GM18868 (cell line): ENCODE measurements around the gene LPAR5.
A peak's percentile ranks its signal among the peaks of the same experiment; 100 is the strongest.

ENCODE experiments used
- ATAC-seq: cut with Tn5 transposase; IDR thresholded peaks from one replicate; pipeline ENCODE4 v1.9.1; 2021; ENCODE audit warnings: mild to moderate bottlenecking, moderate library complexity; ENCODE audit not compliant: unreplicated experiment

Gene LPAR5

DNA sequence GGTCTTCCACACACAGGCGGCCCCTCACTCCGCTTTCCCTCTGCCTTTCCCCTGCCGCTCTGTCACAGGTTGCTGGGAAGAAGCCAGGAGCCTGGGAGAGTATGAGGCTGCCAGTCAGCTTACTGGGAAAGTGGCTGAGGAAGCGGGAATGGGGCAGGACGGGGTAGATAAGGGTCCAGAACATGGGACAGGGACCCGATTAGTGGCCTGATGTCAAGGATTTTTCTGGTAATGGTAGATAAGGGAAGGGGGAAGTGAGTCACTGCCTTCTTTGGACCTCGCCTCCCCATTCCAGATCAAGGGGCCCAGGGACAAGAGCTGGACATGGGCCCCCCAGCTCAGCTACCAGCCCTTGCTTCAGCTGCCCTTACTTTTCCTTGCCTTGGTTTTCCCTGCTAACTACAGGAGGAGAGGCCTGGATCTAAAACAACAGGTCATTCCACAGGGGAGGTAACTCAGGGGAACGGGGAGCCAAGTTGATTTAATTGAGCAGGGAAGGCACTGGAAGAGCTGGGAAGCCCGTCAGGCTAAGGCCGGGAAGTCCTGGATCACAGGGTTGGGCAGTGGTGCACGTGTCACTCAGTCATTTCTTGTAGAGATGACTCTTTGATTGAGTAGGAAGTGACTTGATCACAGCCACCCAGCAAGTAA lies 3.5 kb upstream of the LPAR5 start:
- ATAC-seq: no peak

DNA sequence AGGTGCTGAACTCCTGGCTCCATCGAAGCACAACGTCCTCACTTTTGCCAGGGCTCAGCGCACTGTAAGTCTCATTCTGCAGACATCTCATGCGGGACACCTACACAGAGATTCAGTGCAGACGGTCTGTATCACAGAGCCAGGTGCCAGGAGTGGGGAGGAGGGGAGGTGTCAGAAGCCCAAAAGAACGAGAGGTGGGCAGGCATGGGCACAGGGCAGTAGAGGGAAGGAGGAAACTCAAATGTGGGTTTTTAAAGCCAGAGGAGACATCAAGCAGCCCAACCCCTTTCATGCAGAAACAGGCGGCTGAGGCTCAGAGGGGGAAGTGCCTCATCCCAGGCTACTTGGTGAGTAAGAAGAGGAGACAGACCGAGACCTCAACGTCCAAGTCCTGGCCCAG lies 2.5 kb upstream of the LPAR5 start:
- ATAC-seq: no peak

DNA sequence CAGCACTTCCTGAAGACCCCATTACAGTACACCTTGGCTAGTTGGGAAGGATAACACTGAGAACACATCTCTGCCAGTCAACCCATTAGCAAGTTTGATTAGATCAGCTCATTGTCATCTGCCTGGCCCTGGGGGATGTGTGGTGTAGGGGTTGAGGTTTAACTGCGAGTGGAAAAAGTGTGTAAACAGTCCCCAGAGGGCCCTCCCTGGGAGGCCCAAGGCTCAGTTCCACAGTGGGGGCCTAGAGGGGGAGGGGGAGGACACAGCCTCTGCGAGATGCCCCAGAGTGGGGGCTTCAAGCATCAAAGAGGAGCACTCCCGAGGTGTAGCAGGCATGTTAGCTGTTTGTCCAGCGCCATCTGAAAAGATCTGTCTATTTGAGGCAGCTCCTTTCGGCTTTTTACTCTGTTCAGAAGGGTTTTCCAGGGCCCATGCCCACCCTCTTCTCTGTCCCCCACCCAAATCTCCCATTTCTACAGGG lies 344 bp downstream of the LPAR5 start:
- ATAC-seq: peak; percentile 31

DNA sequence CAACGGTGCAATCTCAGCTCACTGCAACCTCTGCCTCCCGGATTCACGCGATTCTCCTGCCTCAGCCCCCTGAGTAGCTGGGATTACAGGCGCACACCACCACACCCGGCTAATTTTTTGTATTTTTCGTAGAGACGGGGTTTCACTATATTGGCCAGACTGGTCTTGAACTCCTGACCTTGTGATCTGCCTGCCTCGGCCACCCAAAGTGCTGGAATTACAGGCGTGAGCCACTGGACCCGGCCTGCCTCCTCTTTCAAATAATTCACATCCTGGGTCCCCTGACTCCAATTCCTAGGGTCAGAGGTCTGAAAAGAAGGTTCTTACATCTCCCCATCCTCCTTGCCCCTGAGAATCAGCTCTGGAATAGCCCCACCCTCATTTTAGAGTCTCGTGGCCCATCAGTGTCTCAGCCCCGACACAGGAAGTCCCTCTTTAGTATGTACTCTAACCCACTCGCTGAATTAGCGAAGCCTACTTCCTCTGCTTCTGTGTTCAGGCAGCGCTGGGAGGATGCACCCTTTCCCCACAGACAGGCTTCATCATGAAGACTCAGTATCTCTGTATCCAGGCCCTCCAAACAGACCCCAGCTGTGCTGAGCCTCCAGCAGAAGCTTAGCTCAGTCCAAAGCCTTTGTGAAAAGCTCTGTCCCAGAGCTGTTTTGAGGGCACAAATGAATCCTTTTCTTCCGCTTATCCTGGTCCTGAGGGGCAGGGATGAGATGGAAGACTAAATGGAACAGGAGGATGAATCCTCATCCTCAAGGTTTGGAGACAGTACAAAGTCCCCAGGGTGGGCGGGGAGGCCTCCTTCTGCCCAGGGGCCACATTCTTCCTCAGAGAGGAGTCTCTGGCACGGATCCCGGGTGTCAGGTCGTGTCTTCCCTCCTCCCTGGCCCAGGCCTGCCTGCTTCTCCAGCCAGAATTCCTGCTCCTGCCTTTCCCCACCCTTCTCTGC lies 3.5 kb downstream of the LPAR5 start:
- peak; percentile 61 for ATAC-seq

DNA sequence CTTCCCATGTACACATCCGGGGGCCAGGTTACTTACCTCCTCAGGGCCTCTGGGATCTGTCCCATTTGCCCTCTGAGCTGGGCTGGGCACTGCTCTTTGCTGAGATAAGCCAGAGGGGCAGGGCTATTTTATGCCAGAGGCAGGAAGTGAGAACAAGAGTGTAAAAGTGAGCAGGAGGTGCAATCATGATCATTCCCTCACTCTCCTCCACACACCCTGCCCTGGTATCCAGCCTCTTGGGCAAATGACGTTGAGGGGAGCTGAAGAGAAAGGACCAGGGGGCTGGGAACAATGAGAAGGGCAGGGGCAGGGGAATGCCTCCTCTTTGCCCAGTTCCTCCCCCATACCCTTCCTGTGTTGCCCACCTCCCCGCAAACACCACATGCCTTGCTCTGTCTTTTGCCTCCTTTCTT lies 4.2 kb downstream of the LPAR5 start:
- ATAC-seq: no peak

DNA sequence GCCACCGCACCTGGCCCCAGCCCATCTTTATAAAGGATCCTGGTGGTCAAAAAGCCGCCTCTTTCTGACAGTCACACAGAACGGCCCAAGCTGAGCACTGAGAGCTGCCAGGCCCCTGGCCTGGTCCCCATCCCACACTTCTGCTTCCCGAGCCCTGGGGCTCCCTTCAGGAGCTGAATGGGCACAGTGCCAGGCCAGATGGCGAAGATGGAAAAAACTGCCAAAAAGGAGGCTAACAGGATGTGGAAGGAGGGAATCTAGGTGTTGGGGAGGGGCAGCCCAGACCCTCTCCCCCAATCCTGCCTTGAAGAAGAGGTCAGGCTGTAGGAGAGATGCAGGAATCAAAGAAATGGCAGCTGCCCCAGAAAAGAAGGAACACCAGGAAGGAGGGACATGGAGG lies 5.0 kb downstream of the LPAR5 start:
- ATAC-seq: no peak

DNA sequence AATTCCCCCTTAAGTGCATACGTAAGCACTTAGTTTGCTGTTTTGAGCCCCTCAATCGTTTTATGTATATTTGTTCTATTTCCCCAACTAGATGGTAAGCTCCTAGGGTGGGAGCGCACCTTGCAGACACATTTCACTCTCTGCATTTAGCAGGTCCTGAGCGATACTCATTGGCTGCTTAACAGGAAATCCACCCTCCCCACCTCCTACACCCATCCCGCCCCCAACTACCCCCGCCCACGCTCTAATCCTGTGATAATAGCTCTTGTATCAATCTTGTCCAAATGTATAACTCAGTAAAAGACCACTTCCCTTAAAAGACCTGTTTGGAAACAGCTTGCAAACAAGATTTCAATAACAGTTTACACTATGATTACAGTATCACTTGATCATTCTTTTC lies 8.1 kb downstream of the LPAR5 start:
- no peak for ATAC-seq

DNA sequence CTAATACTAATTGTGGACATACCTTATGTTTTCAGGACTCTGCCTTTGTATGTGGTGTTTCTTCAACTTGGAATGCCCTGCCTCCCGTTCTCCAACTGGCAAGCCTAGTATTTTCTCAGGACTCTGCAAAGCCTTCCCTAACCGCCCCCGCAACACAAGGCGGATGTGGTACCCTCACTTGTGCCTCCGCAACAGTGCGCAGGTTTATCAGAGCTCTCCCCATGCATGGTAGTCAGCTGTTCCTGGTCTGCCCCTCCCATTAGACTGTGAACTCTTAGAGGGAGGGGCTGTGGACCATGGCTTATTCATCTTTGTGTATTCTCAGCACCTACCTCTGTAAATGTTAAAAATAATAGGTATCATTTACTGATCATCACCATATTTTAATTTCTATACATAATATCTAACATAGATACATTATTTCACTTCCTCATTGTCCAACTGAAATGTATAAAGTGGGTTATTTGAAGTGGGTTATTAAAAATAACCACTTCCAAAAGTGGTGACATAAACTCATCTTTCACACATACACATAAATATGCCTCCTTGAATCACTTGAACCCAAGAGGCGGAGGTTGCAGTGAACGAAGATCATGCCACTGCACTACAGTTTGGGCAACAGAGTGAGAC lies 9.0 kb downstream of the LPAR5 start:
- no peak for ATAC-seq

DNA sequence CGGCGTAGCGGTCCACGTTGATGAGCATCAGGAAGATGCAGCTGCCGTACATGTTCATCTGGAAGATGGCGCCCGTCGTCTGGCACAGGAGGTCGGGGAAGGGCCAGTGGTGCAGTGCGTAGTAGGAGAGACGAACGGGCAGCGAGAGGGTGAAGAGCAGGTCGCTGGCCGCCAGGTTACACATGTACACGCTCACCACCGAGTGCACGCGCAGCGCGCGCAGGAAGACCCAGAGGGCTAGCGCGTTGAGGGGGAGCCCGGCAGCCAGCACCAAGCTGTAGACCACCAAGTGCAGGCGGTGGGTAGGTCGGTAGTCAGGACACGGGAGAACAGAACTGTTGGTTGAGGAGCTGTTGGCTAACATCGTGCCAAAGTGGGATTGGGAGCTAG lies 14.9 kb downstream of the LPAR5 start:
- ATAC-seq: no peak

DNA sequence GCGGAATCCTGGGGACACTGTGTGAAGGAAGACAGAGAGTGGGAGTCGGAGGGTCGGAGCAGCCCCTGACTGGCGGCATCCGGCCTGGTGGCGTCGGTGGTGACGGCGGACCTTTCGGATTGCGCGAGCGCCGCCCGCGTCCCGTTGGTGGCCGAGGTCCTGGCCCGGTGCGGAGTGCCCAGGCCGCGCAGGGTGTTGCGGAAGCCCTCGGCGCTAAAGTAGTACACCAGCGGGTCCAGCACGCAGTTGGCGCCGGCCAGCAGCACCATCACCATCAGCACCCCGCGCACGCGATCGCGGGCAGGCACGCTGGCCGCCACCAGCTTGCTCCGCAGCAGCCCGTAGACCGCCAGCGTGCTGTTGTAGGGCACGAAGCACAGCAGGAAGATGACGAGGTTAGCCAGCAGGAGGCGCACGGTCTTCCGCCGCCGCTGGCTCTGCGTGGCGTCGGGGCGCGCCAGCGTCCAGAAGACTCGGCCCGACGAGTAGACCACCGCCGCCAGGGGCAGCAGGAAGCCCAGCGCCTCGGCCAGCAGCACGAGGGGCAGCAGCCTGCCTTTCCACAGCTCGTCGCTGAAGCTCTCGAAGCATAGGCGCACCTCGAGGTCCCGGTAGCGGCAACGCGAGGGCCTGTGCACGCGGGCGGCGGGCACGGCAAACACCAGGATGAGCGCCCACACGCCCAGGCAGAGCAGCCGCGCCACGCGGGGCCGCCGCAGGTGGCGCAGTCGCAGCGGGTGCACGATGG lies 15.4 kb downstream of the LPAR5 start:
- no peak for ATAC-seq

DNA sequence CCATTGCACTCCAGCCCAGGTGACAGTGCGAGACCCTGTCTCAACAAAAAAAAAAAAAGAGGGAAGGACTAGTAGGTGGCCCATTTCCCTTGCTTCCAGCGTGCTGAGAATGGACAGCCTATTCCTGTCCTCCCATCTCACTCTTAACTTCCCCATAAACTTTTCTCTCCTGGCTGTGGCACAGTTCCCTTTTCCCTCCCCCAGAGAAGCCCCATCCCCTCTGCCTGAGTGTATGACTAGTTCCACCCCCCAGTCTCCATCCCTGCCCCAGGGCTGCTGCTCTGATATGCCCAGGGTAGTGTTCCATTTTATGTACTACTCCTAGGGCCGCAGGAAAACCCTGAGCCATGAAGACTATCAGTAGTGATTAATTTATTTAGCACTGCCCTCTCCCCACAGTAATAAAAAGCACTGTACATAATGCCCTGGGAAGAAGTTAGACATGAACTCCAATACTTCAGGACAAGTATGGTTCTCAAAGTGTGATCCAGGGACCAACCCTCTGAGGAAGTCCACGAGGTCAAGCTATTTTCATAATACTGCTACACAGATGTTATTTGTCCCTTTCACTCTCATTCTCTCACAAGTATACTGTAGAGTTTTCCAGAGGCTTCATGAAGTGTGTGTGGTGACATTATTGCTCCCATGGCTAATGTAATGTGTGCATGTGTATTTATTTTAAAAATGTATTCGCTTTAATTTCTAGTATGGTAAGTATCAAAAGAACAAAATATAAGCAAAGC lies 17.1 kb downstream of the LPAR5 start:
- no peak for ATAC-seq

DNA sequence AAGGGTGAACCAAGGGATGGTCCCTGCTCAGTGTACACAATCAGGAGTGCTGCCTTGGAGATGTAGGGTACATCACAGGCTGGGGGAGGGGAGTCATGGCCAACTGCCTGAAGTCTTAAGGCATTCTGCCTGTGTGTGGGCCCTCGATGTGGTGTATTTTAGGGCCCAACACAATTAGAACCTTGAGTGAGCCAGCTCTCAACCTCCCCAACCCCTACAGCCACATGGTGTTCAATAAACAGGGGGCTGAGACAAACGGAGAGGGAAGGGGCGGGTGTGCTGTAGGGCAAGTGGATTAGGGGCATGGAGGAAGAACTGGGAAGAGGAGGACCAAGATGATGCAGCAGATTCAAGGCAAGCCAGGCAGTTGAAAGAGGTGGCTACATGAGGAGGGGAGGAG lies 20.0 kb downstream of the LPAR5 start:
- no peak for ATAC-seq

DNA sequence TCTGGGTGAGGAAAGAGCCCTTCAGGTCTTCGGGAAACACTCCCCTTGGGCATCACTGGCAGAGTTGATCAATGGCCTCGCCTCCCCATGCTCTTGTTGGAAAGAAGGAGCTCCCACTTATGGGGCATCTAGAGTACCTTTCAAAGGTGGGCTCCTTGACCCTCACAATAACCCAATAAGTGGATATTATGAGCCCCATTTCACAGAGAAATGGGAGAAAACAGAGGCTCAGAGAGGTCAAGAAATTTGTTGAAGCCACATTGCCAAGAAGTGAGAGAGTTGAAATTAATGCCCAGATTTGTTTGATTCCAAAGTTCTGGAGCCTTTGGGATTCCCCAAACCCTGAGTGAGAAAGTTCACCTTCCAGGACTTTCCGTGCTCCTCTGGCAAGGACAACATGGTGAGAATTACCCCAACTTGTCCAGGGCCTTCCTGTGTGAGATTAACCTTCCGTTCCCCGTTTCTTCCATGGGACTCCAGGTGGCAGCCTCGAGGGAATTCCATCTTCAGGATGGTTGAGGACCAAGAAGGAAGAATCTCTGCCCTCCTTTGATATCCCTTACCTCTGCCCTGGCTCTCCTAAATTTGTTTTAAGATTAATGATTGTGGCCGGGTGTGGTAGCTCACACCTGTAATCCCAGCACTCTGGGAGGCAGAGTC lies 21.1 kb downstream of the LPAR5 start:
- ATAC-seq: no peak

DNA sequence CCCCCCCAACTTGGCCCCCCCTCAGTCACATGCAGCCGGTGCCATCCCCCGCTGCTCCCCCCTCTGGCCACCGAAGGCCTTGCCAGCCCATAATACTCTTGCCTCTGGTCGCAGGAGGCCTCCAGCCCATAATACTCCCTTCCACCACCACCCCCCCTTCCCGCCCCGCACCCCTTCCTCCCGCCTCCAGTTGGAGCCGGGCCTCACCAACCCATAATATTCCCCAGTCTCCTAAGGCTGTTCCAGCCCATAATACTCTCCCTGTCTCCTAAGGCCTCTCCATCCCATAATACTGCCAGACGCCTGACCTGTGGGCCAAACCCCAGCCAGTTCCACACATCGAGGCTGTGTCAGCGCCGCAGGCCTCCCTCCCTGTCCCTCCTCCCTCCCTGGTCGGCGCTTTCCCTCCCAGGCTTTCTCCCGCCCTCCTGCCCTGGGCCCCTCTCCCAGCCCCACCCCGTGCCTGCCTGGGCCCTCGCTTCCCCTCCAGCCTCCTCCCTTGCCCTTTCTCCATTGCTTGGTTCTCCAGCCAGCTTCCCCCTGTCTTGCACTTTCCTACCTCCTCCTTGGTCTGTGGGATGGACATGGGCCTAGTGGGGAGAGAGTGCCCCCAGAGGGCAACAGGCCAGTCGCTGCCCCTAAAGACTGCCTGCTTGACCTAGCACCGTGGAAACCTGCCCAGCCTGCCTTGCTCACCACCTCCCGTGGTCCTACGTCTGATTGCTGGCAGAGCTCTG lies 21.8 kb downstream of the LPAR5 start:
- ATAC-seq: no peak

DNA sequence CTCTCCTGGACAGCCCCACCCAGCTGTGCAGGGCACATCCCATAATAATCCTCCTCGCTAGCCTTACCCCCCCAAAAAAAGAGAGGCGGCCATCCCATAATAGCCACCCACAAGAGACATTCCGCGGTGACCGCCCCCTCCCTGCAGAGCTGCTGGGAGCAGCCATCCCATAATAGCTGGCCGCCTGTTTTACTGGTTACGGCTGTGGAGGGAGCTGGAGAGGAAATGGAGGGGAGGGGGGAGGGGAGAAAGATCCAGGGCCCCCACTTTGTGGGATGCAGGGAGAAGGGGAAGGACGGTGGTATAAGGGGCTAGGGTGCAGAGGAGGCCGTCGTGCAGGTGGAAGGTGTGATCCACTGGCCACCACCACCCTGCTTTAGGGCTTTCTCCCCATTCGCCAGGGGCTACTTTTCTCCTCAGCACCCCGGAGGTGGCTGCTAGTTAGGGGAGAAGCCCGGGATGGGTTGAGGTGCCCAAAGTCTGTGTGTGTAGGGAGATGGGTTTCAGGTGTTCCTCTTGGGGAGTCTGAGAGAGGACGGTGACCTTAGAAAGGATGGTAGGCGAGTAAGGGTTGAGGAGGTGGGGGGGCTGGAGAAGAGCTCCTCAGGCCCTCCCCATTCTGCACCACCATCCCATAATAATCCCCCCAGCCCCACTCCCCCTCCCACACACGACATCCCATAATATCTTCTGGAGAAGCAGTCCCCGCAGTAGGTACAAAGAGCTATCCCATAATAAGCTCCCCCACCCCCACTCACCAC lies 22.6 kb downstream of the LPAR5 start:
- ATAC-seq: no peak

DNA sequence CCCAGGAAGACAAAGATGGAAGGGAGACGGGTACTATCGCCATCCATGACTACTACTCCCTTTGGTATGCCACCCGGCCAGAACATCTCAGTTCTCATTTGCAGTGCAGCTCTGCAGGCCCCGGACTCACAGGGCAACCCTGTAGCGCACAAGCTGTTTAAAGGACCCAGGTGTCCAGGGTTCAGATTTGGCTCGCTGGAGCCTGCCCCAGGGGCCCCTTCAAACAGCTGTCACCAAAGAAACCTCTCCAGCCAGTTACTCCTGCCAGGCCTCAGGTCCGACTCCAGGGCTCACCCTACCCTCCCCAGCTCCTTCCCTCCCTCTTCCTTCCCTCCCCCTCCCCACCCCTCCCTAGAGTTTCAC lies 23.1 kb downstream of the LPAR5 start:
- ATAC-seq: no peak

DNA sequence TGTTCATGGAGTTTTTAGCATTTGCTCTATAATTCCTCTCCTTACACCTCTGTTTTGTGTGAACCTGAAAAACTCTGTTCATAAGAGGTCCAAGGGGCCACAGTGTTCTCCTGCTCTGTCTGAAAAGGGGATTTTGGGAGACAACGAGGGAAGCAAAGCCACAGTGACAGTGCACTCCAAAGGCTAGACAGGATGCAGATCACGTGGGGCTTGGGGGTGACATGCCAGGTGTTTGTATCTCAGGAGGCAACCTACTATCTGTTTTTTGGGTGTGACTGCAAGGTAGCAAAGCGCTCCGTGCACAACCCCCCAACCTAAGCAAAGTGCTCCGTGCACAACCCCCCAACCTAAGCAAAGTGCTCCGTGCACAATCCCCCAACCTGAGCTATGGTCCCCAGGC lies 23.5 kb downstream of the LPAR5 start:
- ATAC-seq: no peak

DNA sequence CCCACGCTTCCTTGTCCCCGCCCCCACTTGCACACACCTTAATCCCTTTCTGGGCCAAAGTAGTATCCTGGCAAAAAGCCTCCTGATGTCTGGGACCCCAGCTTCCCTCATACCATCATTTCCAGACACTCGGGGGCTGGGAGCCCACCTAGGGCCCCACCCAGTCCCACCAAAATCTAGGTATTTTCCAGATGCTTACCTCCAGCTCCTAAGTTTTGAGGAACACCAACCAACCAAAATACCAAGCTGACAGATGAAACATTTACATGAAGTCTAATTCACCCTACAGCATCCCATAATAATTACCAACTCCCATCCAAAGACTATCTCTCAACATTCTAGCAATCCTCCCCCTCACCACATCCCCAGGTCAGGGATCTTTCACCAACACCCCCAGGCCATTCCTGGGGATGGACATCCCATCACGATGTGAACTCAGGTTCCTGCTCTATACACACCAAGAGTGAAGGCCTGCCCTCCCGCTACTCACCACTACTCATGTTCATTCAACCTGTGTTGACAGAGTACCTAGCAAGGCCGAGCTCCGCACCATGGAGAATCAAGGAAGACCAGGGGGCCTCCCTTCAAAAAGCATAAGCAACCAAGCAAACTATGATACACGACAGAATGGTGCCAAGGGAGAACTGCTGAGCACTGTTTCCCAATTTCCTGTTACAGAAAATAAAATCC lies 27.0 kb downstream of the LPAR5 start:
- ATAC-seq: no peak
